HG02610 (cell line): ENCODE measurements around the gene CYP2F1.

Experiments used
- ATAC-seq: cut with Tn5 transposase; IDR thresholded peaks from one replicate; pipeline ENCODE4 v1.9.1; 2021; ENCODE audit warnings: mild to moderate bottlenecking, moderate library complexity; ENCODE audit not compliant: unreplicated experiment

Gene CYP2F1

DNA sequence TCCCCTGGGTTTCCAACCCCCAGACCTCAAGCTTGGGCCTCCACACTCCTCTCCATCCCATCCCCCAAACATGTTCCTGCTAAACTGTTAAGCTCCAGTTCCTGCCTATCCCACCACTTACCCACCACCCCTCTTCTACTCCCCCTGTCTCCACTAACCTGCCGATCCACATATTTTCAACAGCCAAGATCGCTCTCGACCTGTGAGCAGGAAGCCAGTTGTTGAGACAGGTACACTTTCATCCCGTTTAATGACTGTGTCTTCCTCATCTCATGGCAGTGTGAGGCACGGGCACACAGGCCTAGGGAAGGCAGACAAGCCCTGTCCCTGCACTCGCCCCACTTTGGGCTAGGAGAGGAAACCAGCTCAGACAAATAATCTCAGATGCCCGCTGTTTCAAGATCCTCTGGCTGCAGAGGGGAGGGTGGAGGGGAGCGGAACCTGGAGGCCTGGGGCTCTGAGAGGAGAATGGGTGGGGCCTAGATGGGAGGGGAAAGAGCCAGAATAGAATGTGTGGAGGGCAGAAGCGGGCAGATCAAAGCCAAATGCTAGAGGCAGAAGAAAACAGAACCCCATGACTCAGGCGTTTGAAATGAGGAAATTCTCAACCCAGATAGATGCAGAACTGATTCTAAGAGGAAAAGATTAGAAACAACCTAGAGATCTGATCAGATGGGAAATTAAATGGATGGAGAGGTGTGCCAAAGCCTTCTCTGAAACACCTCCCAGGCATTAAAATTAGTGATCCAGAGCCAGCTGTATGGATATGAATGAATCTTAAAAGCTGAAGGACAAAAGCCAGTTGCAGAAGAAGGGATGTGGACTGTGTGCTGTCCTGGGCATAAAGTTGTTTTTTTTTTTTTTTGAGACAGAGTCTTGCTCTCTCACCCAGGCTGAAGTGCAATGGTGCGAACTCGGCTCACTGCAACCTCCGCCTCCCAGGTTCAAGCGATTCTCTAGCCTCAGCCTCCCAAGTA, 61.9 kb downstream of the CYP2F1 start:
- ATAC-seq: no peak
